GM12878 (cell line): ENCODE measurements around the gene COL5A1. TPM values are rescaled to one million over a fixed set of nuclear protein-coding genes. Genes with fewer than 3 reads are reported as not detected.

Experiments
- ATAC-seq: fragments of 200-7000 bp; cut with Tn5 transposase; 3 replicates; pipeline ENCODE4 v1.9.1; 2020; ENCODE audit warnings: mild to moderate bottlenecking, moderate library complexity
- BruUV-seq: library from RNA; stranded (reverse); fragments of 400-500 nt; replicated peaks from 2 replicates; lab custom pipeline; 2021; lab: Mats Ljungman, UMichigan
- CTCF ChIA-PET: fragments of 300-600 bp; sonication (Branson Sonifier 250); formaldehyde crosslinking; extraction: SDS; loops from one replicate; lab custom pipeline; 2021; ENCODE audit warnings: inconsistent platforms; lab: Yijun Ruan, JAX
- POLR2A ChIA-PET: fragments of 350-600 bp; formaldehyde crosslinking; extraction: SDS; loops from one replicate; lab custom pipeline; 2021; ENCODE audit warnings: inconsistent platforms; lab: Charles Lee
- RAD21 ChIA-PET: fragments of 300-600 bp; sonication (Branson Sonifier 250); formaldehyde crosslinking; loops from one replicate; lab custom pipeline; 2023; ENCODE audit warnings: antibody characterized with exemption; ENCODE audit not compliant: unreplicated experiment; lab: Charles Lee
- SMC1A ChIA-PET: fragments of 300-600 bp; sonication (Branson Sonifier 250); formaldehyde crosslinking; loops from one replicate; lab custom pipeline; 2023; ENCODE audit not compliant: unreplicated experiment, uncharacterized antibody; lab: Charles Lee
- DNase-seq: peaks from one replicate; pipeline ENCODE4 v3.0.0-alpha.2; 2011; ENCODE audit warnings: low read depth, low spot score
- FAIRE-seq: peaks from 3 replicates; lab custom pipeline; 2011; peaks lifted over from hg19 to GRCh38; lab: Jason Lieb, UNC
- H2AFZ ChIP-seq: 2 replicates; pipeline ENCODE4 v1.6.0; 2011; ENCODE audit warnings: low read depth, low read length, control low read depth; ENCODE audit not compliant: control insufficient read depth
- H3K27ac ChIP-seq: 2 replicates; pipeline ENCODE4 v1.5.1; 2011; ENCODE audit warnings: control low read depth; ENCODE audit not compliant: control insufficient read depth, insufficient read depth
- H3K27me3 ChIP-seq, 2 experiments: replicated peaks in 1 of 2; 2 replicates each; pipeline versions ENCODE4 v1.6.0 to v1.6.1; 2011; ENCODE audit warnings: low read length in 1 of 2; ENCODE audit not compliant: control insufficient read depth in 2 of 2, insufficient read depth in 2 of 2
- H3K36me3 ChIP-seq, 2 experiments: 2 replicates each; pipeline ENCODE4 v1.5.1; 2011; ENCODE audit warnings: low read length in 1 of 2; ENCODE audit not compliant: control insufficient read depth in 2 of 2, insufficient read depth in 2 of 2
- H3K4me1 ChIP-seq: 2 replicates; pipeline ENCODE4 v1.6.1; 2011; ENCODE audit warnings: mild to moderate bottlenecking, low read length, moderate library complexity, mixed read lengths; ENCODE audit not compliant: control insufficient read depth, insufficient read depth
- H3K4me2 ChIP-seq: 2 replicates; pipeline ENCODE4 v1.6.0; 2011; ENCODE audit warnings: control low read depth; ENCODE audit not compliant: control insufficient read depth, insufficient read depth
- H3K4me3 ChIP-seq: fragments of 200-600 bp; sonication (generic); 2 replicates; pipeline ENCODE4 v1.5.1; 2016
- H3K79me2 ChIP-seq: 2 replicates; pipeline ENCODE4 v1.6.0; 2011; ENCODE audit warnings: low read length; ENCODE audit not compliant: control insufficient read depth, insufficient read depth
- H3K9ac ChIP-seq: 2 replicates; pipeline ENCODE4 v1.8.0; 2011; ENCODE audit warnings: low read length, control low read depth, mixed read lengths; ENCODE audit not compliant: control insufficient read depth, insufficient read depth
- H3K9me3 ChIP-seq: replicated peaks from 3 replicates; pipeline ENCODE4 v1.5.1; 2011; ENCODE audit warnings: mild to moderate bottlenecking, low read length; ENCODE audit not compliant: control insufficient read depth, insufficient read depth
- H4K20me1 ChIP-seq: 2 replicates; pipeline ENCODE4 v1.6.0; 2011; ENCODE audit not compliant: control insufficient read depth, insufficient read depth
- BCL3 ChIP-seq: IDR thresholded peaks from 2 replicates; pipeline ENCODE4 v1.6.1; 2011; ENCODE audit warnings: borderline replicate concordance, low read depth, mild to moderate bottlenecking, moderate library complexity, low read length; ENCODE audit not compliant: insufficient read depth, poor library complexity, severe bottlenecking
- CBX3 ChIP-seq: fragments of 200-600 bp; sonication (generic); IDR thresholded peaks from 2 replicates; pipeline ENCODE4 v1.6.1; 2016; ENCODE audit warnings: low read depth, borderline replicate concordance
- EED ChIP-seq: sonication (generic); IDR thresholded peaks from 2 replicates; pipeline ENCODE4 v1.6.1; 2016; ENCODE audit warnings: antibody characterized with exemption, low read depth
- ETV6 ChIP-seq, 2 experiments: fragments of 450-650 bp in 1 of 2; IDR thresholded peaks in 1 of 2; conservative IDR thresholded peaks in 1 of 2; 2 replicates each; pipeline ENCODE4 v1.6.1; 2014; ENCODE audit warnings: antibody characterized with exemption in 1 of 2, borderline replicate concordance in 1 of 2, low read depth in 1 of 2, mild to moderate bottlenecking in 1 of 2, moderate library complexity in 1 of 2
- HDAC6 ChIP-seq: fragments of 200-600 bp; sonication (generic); IDR thresholded peaks from one replicate; pipeline ENCODE4 v1.8.0; 2017; ENCODE audit warnings: antibody characterized with exemption; ENCODE audit not compliant: unreplicated experiment
- MEF2B ChIP-seq: fragments of 450-650 bp; IDR thresholded peaks from 2 replicates; pipeline ENCODE4 v1.6.1; 2018; ENCODE audit warnings: mild to moderate bottlenecking, moderate library complexity; ENCODE audit not compliant: partially characterized antibody, poor library complexity, severe bottlenecking
- PML ChIP-seq: IDR thresholded peaks from 2 replicates; pipeline ENCODE4 v1.6.1; 2012; ENCODE audit warnings: low read length, inconsistent platforms
- SREBF1 ChIP-seq: IDR thresholded peaks from 2 replicates; pipeline ENCODE4 v1.6.1; 2012; ENCODE audit warnings: mild to moderate bottlenecking, low read length
- ZZZ3 ChIP-seq: IDR thresholded peaks from 2 replicates; pipeline ENCODE4 v1.6.1; 2011; ENCODE audit warnings: low read depth; ENCODE audit not compliant: control insufficient read depth, insufficient read length
- WGBS: methylation state at CpG from one replicate; pipeline ENCODE4 v1.1.6; 2016; ENCODE audit warnings: low lambda C conversion rate; ENCODE audit not compliant: insufficient replicate concordance, insufficient coverage; ENCODE audit errors: missing lambda C conversion rate; 5-methylcytosine and 5-hydroxymethylcytosine counted together
- in situ Hi-C: fragments of 300-500 bp; cut with MboI; formaldehyde crosslinking; loops from 9 replicates; pipeline ENCODE4 v1.14.3; 2018; ENCODE audit warnings: mixed read lengths
- intact Hi-C: fragments of 100-400 bp; cut with micrococcal nuclease; formaldehyde crosslinking; loops from one replicate; pipeline ENCODE4 v1.14.2; 2022; ENCODE audit not compliant: unreplicated experiment
- polyA plus RNA-seq, 11 experiments: library from polyadenylated mRNA; depleted of rRNA in 4 of 11; unstranded in 6 of 11; stranded (reverse) in 5 of 11; fragments of >200 nt; fragmentation: Nextera tagmentation in 4 of 11; fragmentation: Illumina TruSeq in 1 of 11; extraction: Ambion mirVana in 4 of 11; extraction: Trizol in 1 of 11; gene quantifications; 1 replicate in 1 of 11; 2 replicates in 10 of 11; pipeline versions ENCODE4 v1.2.1 to v1.2.3, GENCODE V29; 2011 to 2016; ENCODE audit warnings: inconsistent platforms in 2 of 11, missing spikeins in 2 of 11, low read depth in 1 of 11
- total RNA-seq, 4 experiments: library from RNA; depleted of rRNA in 3 of 4; stranded (reverse); fragments of >200 nt in 3 of 4; fragmentation: Illumina TruSeq in 1 of 4; extraction: Trizol in 1 of 4; gene quantifications; 2 replicates each; pipeline versions ENCODE4 v1.2.1 to v1.2.3, GENCODE V29; 2013 to 2021

The COL5A1 gene
- total and polyA plus RNA-seq, 10 of the 15 experiments (the other 5 are each of a cell fraction or from before 2014, with no cell fraction given), result under 0.01 to 0.15 (median 0.13) TPM; not detected in 4

- no peak for TF ChIP-seq HDAC6
- no peak for TF ChIP-seq SREBF1
- no peak for TF ChIP-seq EED
- no peak for TF ChIP-seq ZZZ3
Measured at GRCh38 chr9:134822541-134822940, 180.9 kb downstream of the COL5A1 start (continued).

GRCh38 chr9:134823623-134824022 is 182.0 kb downstream of the COL5A1 start:
- no peak for TF ChIP-seq PML
- TF ChIP-seq MEF2B, result no peak
- TF ChIP-seq ETV6 (conservative IDR thresholded peaks at IDR 0.05 in 1 of 2, IDR thresholded peaks at IDR 0.05 in 1 of 2; ENCODE audit: borderline replicate concordance in 1 of 2, low read depth in 1 of 2), result no peak
- peak; percentile 64 for TF ChIP-seq BCL3
- TF ChIP-seq CBX3, result no peak
- TF ChIP-seq, all 136 proteins: peak for 1
- CTCF ChIA-PET, result no interaction called here
- DNase-seq (no peak), ATAC-seq (no peak), FAIRE-seq (no peak)
- H4K20me1 ChIP-seq, result no peaks in the 10 kb centered on the region
- H3K9me3 ChIP-seq, result no peaks in the 10 kb centered on the region
- in situ Hi-C loops, result no loop called here
- H3K36me3 ChIP-seq, result no peaks in the 10 kb centered on the region
- SMC1A ChIA-PET, result no interaction called here
- BruUV-seq, result no TSS peak
- 45% methylated on average over 7 of the region's 7 CpGs for WGBS
- POLR2A ChIA-PET, result no interaction called here
- no peak overlapping the region for H3K9ac ChIP-seq
- H3K4me2 ChIP-seq, result no peak overlapping the region
- intact Hi-C loops, result no loop called here
- H3K4me3 ChIP-seq, result no peak overlapping the region
- RAD21 ChIA-PET, result no interaction called here
- H2AFZ ChIP-seq, result no peak overlapping the region
- no peak overlapping the region for H3K27ac ChIP-seq
- H3K79me2 ChIP-seq, result no peaks in the 10 kb centered on the region
- H3K27me3 ChIP-seq, result no peaks in the 10 kb centered on the region; a peak in 1 of 4 replicates
- H3K4me1 ChIP-seq, result peaks cover 4% of the 10 kb centered on the region; the same call in 1 of the 2 replicates
